ENCODE data around the gene CCSER1.
"Not testable (repeated sequence)": the region's sequence is repeated elsewhere in the genome, so short reads cannot be mapped to it uniquely, and the experiment has no call there.

DNA sequence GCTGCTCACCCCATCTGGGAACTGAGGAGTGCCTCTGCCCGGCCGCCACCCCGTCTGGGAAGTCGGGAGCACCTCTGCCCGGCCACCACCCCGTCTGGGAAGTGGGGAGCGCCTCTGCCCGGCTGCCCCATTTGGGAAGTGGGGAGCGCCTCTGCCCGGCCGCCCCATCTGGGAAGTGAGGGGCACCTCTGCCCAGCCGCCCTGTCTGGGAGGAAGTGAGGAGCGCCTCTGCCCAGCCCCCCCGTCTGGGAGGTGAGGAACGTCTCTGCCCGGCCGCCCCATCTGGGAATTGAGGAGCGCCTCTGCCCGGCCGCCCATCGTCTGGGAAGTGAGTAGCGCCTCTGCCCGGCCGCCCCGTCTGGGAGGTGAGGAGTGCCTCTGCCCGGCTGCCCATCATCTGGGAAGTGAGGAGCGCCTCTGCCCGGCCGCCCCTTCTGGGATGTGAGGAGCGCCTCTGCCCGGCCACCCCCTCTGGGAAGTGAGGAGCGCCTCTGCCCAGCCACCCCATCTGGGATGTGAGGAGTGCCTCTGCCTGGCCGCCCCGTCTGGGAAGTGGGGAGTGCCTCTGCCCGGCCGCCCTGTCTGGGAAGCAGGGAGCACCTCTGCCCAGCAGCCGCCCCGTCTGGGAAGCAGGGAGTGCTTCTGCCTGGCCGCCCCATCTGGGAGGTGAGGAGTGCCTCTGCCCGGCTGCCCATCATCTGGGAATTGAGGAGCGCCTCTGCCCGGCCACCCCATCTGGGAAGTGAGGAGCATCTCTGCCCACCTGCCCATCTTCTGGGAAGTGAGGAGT is 1040.9 kb downstream of the CCSER1 start:
- TF ChIP-seq POLR2A, POLR2AphosphoS5 (IDR thresholded peaks at IDR 0.05): not testable (repeated sequence)
- TF ChIP-seq, protein P1, sequence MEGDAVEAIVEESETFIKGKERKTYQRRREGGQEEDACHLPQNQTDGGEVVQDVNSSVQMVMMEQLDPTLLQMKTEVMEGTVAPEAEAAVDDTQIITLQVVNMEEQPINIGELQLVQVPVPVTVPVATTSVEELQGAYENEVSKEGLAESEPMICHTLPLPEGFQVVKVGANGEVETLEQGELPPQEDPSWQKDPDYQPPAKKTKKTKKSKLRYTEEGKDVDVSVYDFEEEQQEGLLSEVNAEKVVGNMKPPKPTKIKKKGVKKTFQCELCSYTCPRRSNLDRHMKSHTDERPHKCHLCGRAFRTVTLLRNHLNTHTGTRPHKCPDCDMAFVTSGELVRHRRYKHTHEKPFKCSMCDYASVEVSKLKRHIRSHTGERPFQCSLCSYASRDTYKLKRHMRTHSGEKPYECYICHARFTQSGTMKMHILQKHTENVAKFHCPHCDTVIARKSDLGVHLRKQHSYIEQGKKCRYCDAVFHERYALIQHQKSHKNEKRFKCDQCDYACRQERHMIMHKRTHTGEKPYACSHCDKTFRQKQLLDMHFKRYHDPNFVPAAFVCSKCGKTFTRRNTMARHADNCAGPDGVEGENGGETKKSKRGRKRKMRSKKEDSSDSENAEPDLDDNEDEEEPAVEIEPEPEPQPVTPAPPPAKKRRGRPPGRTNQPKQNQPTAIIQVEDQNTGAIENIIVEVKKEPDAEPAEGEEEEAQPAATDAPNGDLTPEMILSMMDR (IDR thresholded peaks at IDR 0.05) = not testable (repeated sequence)

Measured in upper lobe of left lung (tissue), 4 donors.